ENCODE measurements around the gene HDAC4.

Gene HDAC4

DNA sequence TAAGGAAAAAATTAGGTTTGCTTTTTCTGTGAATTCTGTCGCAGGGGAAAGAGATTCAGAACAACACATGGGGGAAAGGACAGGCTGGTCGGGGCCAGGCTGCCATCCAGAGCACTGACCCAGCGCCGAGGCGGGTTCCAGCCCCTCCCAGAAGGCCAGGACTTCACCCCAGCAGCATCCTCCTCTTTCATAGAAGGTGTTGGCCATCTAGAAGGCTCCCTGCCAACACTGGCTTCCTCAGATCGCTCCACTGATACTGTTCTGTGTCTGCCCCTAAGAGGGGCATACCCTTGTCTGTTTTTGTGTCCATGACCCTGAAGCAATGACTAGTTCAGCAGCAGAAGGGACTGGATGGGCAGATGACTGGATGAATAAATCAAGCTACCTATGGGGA lies 144.5 kb downstream of the HDAC4 start:
- H3K9ac ChIP-seq (ENCODE audit: low read depth, low read length): no peak overlapping the region
- H3K27ac ChIP-seq (ENCODE audit: low read length): no peak overlapping the region
- no peak overlapping the region for H3K4me3 ChIP-seq (ENCODE audit: low read length)
- H3K27me3 ChIP-seq (ENCODE audit: insufficient read depth, low read length): no peaks in the 10 kb centered on the region
- H3K9me3 ChIP-seq (ENCODE audit: insufficient read depth, low read depth, low read length): peaks cover 9% of the 10 kb centered on the region; the same call in 1 of the 2 replicates
- peaks cover 10% of the 10 kb centered on the region; the same call in 1 of the 2 replicates for H3K4me1 ChIP-seq (ENCODE audit: insufficient read depth, low read length)
- no peaks in the 10 kb centered on the region for H3K36me3 ChIP-seq (ENCODE audit: insufficient read depth, low read depth, low read length)

DNA sequence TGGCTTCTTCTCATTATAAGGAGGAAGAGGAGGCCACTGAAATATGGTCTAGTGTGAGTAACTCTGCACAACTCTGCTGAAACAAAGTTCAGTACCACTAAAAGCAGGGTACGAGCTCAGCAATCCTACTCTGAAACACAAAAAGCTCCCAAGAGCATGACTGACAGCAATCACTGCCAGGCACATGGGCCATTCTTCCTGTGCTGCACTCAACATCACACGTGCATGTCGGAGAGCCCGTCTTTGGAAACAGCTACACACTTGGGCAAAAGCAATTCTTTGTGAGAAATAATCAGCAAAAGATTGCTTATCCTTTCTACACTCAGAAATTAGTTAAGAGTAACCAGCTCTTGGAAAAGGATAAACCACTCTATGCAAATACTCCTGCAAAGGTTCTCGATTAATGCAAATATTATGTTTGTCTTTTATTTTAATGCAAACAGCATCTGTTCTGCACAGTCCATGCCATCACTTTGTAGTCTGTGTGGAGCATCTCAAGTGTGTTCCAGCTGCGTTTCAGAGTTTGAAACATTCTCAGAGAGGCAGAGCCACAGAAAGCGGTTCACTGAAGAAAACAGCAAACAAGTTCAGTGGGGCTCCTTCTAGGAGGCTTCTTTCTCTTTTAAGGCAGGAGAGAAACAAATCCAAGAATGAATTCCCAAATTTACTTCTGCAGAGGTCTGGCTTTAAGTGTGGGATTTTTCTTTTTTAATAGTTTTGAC lies 145.0 kb downstream of the HDAC4 start:
- H3K36me3 ChIP-seq (ENCODE audit: insufficient read depth, low read depth, low read length): no peaks in the 10 kb centered on the region
- no peaks in the 10 kb centered on the region for H3K27me3 ChIP-seq (ENCODE audit: insufficient read depth, low read length)
- H3K27ac ChIP-seq (ENCODE audit: low read length): no peak overlapping the region
- H3K4me3 ChIP-seq (ENCODE audit: low read length): no peak overlapping the region
- H3K9me3 ChIP-seq (ENCODE audit: insufficient read depth, low read depth, low read length): peaks cover 9% of the 10 kb centered on the region; the same call in 1 of the 2 replicates
- no peak overlapping the region for H3K9ac ChIP-seq (ENCODE audit: low read depth, low read length)
- H3K4me1 ChIP-seq (ENCODE audit: insufficient read depth, low read length): peaks cover 10% of the 10 kb centered on the region; the same call in 1 of the 2 replicates

DNA sequence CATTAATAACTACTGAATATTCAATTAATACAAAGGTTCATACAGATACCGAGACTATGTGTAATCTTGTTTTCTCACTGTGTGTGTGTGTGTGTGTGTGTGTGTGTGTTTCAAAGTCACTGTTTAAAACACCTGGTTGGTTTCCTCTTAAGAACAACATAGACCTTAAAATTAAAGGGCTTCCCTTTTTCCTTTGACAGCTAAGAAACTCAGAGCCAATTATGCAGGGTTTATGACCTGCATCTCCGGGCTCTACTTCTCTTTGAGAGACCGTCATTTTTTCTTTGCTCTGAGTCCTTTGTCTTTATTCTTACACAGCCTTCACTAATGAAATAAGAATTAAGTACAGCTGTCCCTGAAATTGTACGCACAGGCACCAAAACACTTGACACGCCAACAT lies 145.6 kb downstream of the HDAC4 start:
- Histone ChIP-seq H3K4me3 (ENCODE audit: low read length) (no peak overlapping the region), H3K9me3 (ENCODE audit: insufficient read depth, low read depth, low read length) (peaks cover 9% of the 10 kb centered on the region; the same call in 1 of the 2 replicates), H3K9ac (ENCODE audit: low read depth, low read length) (no peak overlapping the region), H3K27ac (ENCODE audit: low read length) (no peak overlapping the region), H3K36me3 (ENCODE audit: insufficient read depth, low read depth, low read length) (no peaks in the 10 kb centered on the region), H3K27me3 (ENCODE audit: insufficient read depth, low read length) (no peaks in the 10 kb centered on the region), H3K4me1 (ENCODE audit: insufficient read depth, low read length) (peaks cover 10% of the 10 kb centered on the region; the same call in 1 of the 2 replicates)

DNA sequence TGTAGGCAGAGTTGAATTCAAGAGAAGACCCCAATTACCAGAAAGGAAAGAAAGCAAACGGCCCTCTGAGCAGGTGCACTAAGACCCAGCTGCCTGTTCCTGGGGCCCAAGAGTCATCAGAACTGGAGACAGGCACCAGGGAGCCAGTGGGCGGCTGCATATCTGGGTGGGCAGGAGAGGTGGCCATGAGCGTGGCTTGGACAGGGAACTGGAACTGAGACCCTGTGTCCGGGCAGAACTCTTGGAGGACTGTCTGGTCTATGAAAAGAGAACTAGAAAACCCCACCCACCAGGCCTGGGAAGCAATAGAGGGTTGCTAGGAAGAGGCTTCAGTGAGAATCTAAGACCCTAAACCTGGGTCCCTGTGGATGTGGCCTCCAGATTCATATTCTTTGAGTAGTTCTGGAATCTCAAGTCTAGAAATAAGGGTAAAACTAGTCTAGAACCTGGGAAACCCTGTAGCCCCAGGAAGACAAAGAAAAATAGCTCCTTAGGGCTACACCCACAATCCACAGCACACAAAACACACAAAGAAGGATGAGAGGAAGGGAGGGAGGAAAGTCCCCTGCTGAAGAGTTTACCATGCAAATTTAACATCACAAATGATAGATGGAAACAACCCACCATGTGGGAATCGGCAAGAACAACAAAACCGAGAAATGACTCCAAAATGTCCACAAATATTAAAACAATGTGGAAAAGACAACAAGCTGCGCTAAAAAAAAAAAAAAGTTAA lies 147.0 kb downstream of the HDAC4 start:
- no peak overlapping the region for H3K9ac ChIP-seq (ENCODE audit: low read depth, low read length)
- peaks cover 10% of the 10 kb centered on the region; the same call in 1 of the 2 replicates for H3K4me1 ChIP-seq (ENCODE audit: insufficient read depth, low read length)
- no peaks in the 10 kb centered on the region for H3K27me3 ChIP-seq (ENCODE audit: insufficient read depth, low read length)
- no peak overlapping the region for H3K27ac ChIP-seq (ENCODE audit: low read length)
- peaks cover 9% of the 10 kb centered on the region; the same call in 1 of the 2 replicates for H3K9me3 ChIP-seq (ENCODE audit: insufficient read depth, low read depth, low read length)
- H3K4me3 ChIP-seq (ENCODE audit: low read length): no peak overlapping the region; the same call in 1 of the 2 replicates
- H3K36me3 ChIP-seq (ENCODE audit: insufficient read depth, low read depth, low read length): no peaks in the 10 kb centered on the region

DNA sequence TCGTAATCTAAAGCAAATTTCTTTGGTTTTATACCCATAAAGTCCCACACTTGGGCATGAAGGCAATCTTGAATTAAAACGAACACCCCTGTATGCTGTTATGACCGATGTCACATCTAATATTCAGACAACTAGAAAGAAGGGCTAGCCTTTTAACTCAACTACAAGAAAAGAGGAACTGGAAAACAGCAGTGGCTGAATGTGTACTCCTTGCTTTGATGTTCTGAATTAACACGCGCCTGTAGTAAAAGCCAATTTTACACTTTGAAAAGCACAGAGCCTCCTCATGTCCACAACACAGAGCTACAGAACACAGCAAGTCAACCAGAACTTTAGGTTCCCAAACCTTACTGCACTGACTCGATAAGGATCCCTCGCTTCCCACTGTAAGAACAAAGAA lies 147.6 kb downstream of the HDAC4 start:
- no peaks in the 10 kb centered on the region for H3K27me3 ChIP-seq (ENCODE audit: insufficient read depth, low read length)
- H3K4me1 ChIP-seq (ENCODE audit: insufficient read depth, low read length): peaks cover 10% of the 10 kb centered on the region; the same call in 1 of the 2 replicates
- no peak overlapping the region for H3K4me3 ChIP-seq (ENCODE audit: low read length)
- H3K9me3 ChIP-seq (ENCODE audit: insufficient read depth, low read depth, low read length): peaks cover 9% of the 10 kb centered on the region; the same call in 1 of the 2 replicates
- no peak overlapping the region for H3K27ac ChIP-seq (ENCODE audit: low read length)
- no peak overlapping the region for H3K9ac ChIP-seq (ENCODE audit: low read depth, low read length)
- no peaks in the 10 kb centered on the region for H3K36me3 ChIP-seq (ENCODE audit: insufficient read depth, low read depth, low read length)

DNA sequence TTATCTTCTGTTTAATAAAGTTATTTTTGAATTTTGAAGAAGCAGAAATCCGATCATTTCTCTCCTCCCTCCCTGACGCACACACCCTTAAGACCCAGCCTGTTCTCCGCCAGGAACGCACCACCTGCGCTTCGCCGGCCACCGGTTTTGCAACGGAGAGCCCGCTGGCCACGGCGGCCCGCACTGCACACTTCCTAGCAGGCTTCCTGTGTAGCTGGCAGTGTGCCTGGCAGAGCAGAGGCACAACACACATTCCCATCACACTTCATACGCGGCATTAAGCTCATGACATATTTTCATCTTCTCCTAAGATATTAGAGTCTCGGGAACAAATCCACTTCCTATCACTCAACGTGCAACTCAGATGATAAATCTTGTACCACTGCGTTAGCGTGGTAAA lies 148.0 kb downstream of the HDAC4 start:
- Histone ChIP-seq H3K36me3 (ENCODE audit: insufficient read depth, low read depth, low read length) (no peaks in the 10 kb centered on the region), H3K4me3 (ENCODE audit: low read length) (no peak overlapping the region), H3K9me3 (ENCODE audit: insufficient read depth, low read depth, low read length) (peaks cover 5% of the 10 kb centered on the region; the same call in 1 of the 2 replicates), H3K9ac (ENCODE audit: low read depth, low read length) (no peak overlapping the region), H3K27ac (ENCODE audit: low read length) (no peak overlapping the region), H3K4me1 (ENCODE audit: insufficient read depth, low read length) (peaks cover 10% of the 10 kb centered on the region; the same call in 1 of the 2 replicates), H3K27me3 (ENCODE audit: insufficient read depth, low read length) (no peaks in the 10 kb centered on the region)

DNA sequence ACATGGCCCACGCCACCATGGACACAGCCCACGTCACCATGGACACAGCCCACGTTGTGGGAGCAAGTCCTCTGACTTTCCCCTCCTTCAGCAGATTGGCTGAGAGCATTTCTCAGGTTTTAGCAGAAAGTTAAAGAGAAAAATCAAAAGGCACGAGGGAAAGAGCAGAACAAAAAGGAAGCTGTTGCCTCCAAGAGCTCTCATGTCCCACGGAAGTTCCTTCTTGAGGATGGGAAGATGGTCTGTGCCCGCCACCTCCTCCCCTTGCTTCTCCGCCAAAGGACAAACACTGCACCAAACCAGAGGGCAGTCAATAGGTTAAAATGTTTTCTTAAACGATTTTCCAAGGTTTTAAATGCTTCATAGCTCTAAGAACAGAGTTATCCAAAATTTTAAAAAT lies 148.4 kb downstream of the HDAC4 start:
- Histone ChIP-seq H3K9ac (ENCODE audit: low read depth, low read length) (no peak overlapping the region), H3K4me3 (ENCODE audit: low read length) (no peak overlapping the region), H3K4me1 (ENCODE audit: insufficient read depth, low read length) (peaks cover 8% of the 10 kb centered on the region; the same call in 1 of the 2 replicates), H3K36me3 (ENCODE audit: insufficient read depth, low read depth, low read length) (no peaks in the 10 kb centered on the region), H3K27ac (ENCODE audit: low read length) (no peak overlapping the region), H3K27me3 (ENCODE audit: insufficient read depth, low read length) (no peaks in the 10 kb centered on the region), H3K9me3 (ENCODE audit: insufficient read depth, low read depth, low read length) (peaks cover 1% of the 10 kb centered on the region; the same call in 1 of the 2 replicates)

DNA sequence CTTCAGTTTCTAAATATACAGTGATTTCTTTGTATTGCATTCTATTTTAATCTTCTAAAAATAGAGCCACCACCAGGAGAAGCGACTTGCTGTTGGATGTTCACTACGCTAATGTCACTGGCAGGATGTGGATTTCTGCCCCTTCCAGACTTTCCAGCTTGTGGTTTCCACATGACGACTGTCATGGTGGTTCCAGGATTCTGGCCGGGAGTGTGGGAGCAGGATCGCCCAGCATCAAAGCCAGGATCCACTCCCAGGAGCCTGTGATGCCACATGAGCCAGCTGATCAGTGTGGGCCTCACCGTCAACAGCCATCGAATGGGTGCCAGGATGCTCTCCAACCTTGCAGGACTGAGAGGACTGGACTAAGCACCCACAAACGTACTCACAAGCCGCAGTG lies 148.8 kb downstream of the HDAC4 start:
- H3K9ac ChIP-seq (ENCODE audit: low read depth, low read length): no peak overlapping the region
- H3K9me3 ChIP-seq (ENCODE audit: insufficient read depth, low read depth, low read length): no peaks in the 10 kb centered on the region
- no peak overlapping the region for H3K27ac ChIP-seq (ENCODE audit: low read length)
- no peaks in the 10 kb centered on the region for H3K36me3 ChIP-seq (ENCODE audit: insufficient read depth, low read depth, low read length)
- H3K4me1 ChIP-seq (ENCODE audit: insufficient read depth, low read length): peaks cover 6% of the 10 kb centered on the region; the same call in 1 of the 2 replicates
- H3K4me3 ChIP-seq (ENCODE audit: low read length): no peak overlapping the region
- no peaks in the 10 kb centered on the region for H3K27me3 ChIP-seq (ENCODE audit: insufficient read depth, low read length)

DNA sequence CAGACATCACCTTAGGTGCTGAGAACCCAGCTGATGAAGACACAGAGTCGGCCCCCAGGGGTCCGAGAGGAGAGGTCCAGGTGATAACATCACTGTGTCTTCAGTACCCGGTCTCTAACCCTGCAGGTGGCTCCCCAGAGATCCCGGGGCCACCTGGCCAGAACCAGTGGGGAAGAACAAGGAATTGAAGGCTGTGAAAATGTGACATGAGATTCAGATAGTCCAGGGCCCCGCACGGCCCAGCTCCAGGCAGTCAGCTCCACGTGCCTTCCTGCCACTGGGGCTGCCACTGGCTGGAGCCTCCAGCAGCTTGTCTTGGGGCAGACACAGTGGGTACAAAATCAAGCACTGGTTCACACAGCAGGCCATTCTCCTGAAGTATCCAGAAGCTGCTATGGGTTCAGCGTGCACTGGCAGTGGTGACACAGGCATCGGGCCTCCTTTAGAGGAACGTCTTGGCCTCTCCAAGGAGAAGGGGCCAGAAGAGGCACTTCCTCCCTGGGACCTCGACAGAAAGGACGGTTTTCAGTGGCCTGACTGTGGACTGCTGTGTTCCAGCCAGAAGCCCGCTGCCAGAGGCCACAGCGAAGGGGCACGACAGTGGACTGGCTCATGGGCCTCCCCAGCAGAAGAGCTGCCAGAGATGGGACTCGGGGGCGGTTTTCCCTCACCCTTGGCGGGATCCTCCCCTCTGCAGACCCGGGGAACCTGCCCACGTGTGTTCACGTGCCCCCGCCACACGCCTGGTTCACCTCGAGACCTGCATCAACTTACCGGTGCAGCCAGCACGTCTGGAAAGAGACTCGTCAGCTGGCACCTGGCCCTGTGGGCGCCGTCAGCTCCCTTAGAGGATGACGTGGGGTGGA lies 150.4 kb downstream of the HDAC4 start:
- no peaks in the 10 kb centered on the region for H3K27me3 ChIP-seq (ENCODE audit: insufficient read depth, low read length)
- H3K4me3 ChIP-seq (ENCODE audit: low read length): no peak overlapping the region
- no peak overlapping the region for H3K9ac ChIP-seq (ENCODE audit: low read depth, low read length)
- H3K36me3 ChIP-seq (ENCODE audit: insufficient read depth, low read depth, low read length): no peaks in the 10 kb centered on the region
- H3K9me3 ChIP-seq (ENCODE audit: insufficient read depth, low read depth, low read length): no peaks in the 10 kb centered on the region
- peaks cover 11% of the 10 kb centered on the region; the same call in 1 of the 2 replicates for H3K4me1 ChIP-seq (ENCODE audit: insufficient read depth, low read length)
- H3K27ac ChIP-seq (ENCODE audit: low read length): no peak overlapping the region

DNA sequence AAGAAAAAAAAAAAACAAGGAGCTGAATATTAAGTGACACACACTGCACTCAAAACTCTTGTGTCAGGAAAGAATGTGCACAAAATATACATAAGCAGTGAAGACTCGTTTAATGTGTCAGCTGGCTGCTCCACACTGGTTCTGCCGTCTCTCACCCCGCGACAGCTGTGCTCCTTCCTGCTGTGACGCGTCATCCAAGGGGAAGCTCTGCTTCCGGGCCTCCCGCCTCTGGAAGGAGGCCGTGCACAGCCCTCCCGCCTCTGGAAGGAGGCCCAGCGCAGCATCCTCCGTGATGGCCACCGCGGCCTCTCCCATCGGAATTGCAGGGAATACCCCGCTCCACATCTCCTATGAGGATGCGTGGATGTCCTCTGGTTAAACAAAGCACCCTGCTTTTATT lies 151.0 kb downstream of the HDAC4 start:
- no peaks in the 10 kb centered on the region for H3K36me3 ChIP-seq (ENCODE audit: insufficient read depth, low read depth, low read length)
- no peak overlapping the region for H3K27ac ChIP-seq (ENCODE audit: low read length)
- H3K4me1 ChIP-seq (ENCODE audit: insufficient read depth, low read length): peaks cover 11% of the 10 kb centered on the region; the same call in 1 of the 2 replicates
- no peak overlapping the region for H3K4me3 ChIP-seq (ENCODE audit: low read length)
- no peaks in the 10 kb centered on the region for H3K9me3 ChIP-seq (ENCODE audit: insufficient read depth, low read depth, low read length)
- H3K9ac ChIP-seq (ENCODE audit: low read depth, low read length): no peak overlapping the region
- no peaks in the 10 kb centered on the region for H3K27me3 ChIP-seq (ENCODE audit: insufficient read depth, low read length)

DNA sequence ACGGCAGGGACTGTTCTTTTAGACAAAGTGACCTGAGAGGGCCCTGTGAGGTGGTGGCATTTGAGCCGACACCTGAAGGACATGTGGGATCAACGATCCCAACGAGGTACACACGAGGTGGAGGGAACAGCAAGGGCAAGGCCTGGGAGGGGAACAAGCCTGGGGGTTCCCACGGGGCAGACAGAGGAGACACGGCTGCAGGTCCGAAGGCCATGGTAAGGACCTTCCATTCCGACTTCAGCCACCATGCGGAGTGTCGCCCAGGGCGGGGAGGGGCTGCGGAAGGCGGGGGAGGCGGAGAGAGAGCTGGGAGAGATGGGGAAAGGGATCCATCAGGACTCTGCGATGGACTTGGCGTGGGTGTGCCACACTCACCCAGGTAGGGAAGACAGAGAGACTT lies 151.8 kb downstream of the HDAC4 start:
- H3K27me3 ChIP-seq (ENCODE audit: insufficient read depth, low read length): no peaks in the 10 kb centered on the region
- no peak overlapping the region for H3K4me3 ChIP-seq (ENCODE audit: low read length)
- H3K36me3 ChIP-seq (ENCODE audit: insufficient read depth, low read depth, low read length): no peaks in the 10 kb centered on the region
- H3K4me1 ChIP-seq (ENCODE audit: insufficient read depth, low read length): peaks cover 5% of the 10 kb centered on the region; the same call in 1 of the 2 replicates
- H3K27ac ChIP-seq (ENCODE audit: low read length): no peak overlapping the region
- no peaks in the 10 kb centered on the region for H3K9me3 ChIP-seq (ENCODE audit: insufficient read depth, low read depth, low read length)
- H3K9ac ChIP-seq (ENCODE audit: low read depth, low read length): no peak overlapping the region

Measured in iPS-20b (cell line).